GM12801 (cell line): ENCODE measurements around the gene RENBP.

Experiments used
- CTCF ChIP-seq: IDR thresholded peaks from one replicate; pipeline ENCODE4 v1.5.1; 2011; ENCODE audit warnings: control low read depth; ENCODE audit not compliant: insufficient read length; ENCODE audit errors: extremely low read depth

The RENBP gene

GRCh38 chrX:153886915-153887314 is 57.5 kb downstream of the RENBP start:
- no peak for TF ChIP-seq CTCF

- no peak for TF ChIP-seq CTCF
These were observed 58.2 kb downstream of the RENBP start, which contains the start of gene L1CAM for GRCh38 chrX:153885968-153886903. L1CAM (minus strand) TSS chrX:153886173; CDS start chrX:153875836, 10,337 bp downstream.
